ENCODE results near the gene NOPCHAP1. TPM values are rescaled to one million over a fixed set of nuclear protein-coding genes. Genes with fewer than 3 reads are reported as not detected.

Gene NOPCHAP1
- total RNA-seq, 6 experiments from 2014 or later, result 13.7 to 16.1 (median 14.0) TPM

DNA sequence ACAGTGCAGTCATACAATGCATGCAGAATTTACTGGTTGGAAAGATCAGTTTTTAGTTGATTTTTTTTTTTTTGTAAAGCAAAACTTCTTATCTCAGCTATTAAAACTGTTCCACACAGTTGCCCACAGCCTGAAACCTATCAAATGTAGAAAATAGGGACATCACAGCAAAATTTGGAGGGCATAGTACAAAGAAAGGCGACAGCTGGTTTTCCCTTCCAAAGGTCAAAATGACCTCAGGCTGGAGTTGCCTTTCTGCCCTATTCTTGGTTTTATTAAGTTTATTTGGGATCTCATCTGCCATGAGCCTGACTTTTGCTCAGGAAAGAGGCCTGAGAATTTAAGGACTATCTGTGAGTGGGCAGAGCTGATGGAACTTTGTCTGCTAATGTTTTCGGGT lies 28.5 kb downstream of the NOPCHAP1 start:
- Mint-ChIP-seq H3K4me1 (ENCODE audit: low read depth) (peaks cover 20% of the 10 kb centered on the region), H3K27me3 (ENCODE audit: insufficient read depth) (peaks cover 3% of the 10 kb centered on the region; the same call in 1 of the 2 replicates), H3K27ac (no peak overlapping the region; the same call in 1 of the 2 replicates), H3K36me3 (ENCODE audit: low read depth) (peaks cover 47% of the 10 kb centered on the region), H3K9me3 (peaks cover 32% of the 10 kb centered on the region), H3K4me3 (no peak overlapping the region)
- DNase-seq, result no peak
- TF ChIP-seq, protein P1, sequence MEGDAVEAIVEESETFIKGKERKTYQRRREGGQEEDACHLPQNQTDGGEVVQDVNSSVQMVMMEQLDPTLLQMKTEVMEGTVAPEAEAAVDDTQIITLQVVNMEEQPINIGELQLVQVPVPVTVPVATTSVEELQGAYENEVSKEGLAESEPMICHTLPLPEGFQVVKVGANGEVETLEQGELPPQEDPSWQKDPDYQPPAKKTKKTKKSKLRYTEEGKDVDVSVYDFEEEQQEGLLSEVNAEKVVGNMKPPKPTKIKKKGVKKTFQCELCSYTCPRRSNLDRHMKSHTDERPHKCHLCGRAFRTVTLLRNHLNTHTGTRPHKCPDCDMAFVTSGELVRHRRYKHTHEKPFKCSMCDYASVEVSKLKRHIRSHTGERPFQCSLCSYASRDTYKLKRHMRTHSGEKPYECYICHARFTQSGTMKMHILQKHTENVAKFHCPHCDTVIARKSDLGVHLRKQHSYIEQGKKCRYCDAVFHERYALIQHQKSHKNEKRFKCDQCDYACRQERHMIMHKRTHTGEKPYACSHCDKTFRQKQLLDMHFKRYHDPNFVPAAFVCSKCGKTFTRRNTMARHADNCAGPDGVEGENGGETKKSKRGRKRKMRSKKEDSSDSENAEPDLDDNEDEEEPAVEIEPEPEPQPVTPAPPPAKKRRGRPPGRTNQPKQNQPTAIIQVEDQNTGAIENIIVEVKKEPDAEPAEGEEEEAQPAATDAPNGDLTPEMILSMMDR (IDR thresholded peaks at IDR 0.05), result no peak

DNA sequence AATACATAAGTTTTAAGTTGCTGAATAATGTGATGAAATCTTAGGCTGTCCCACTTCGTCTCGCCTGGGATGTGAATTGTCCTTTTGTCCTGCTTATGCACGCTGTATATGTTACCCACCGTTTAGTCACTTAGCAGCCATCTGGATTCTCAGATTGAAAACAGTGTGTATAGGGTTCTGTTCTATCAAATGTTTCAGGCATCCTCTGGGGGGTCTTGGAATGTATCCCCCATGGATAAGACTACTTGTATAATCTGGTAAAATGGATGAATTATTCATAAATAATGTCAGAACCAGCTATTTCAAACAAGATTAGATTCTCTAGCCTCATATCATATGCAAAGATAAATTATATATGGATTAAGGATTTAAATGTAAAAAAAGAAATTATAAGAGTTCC lies 29.4 kb downstream of the NOPCHAP1 start:
- Mint-ChIP-seq H3K27me3 (ENCODE audit: insufficient read depth) (peaks cover 3% of the 10 kb centered on the region; the same call in 1 of the 2 replicates), H3K4me3 (no peak overlapping the region), H3K27ac (no peak overlapping the region), H3K9me3 (peaks cover 23% of the 10 kb centered on the region), H3K4me1 (ENCODE audit: low read depth) (peaks cover 20% of the 10 kb centered on the region), H3K36me3 (ENCODE audit: low read depth) (peaks cover 39% of the 10 kb centered on the region)
- no peak for DNase-seq
- TF ChIP-seq, protein P1 (IDR thresholded peaks at IDR 0.05), result no peak

DNA sequence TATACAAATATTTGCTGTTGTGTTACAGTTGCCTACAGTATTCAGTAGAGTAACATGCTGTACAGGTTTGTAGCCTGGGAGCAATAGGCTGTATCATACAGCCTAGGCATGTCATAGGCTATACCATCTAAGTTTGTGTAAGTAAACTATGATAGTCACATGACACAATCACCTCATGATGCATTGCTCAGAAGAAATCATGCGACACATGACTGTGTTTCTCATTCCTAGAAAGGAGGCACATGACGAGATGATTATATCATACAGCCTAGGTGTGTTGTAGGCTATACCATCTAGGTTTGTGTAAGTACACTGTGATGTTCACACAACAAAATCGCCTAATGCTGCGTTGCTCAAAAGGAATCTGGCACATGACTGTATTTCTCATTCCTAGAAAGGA lies 31.9 kb downstream of the NOPCHAP1 start:
- TF ChIP-seq, protein P1 (IDR thresholded peaks at IDR 0.05), result no peak
- DNase-seq, result no peak
- H3K9me3 Mint-ChIP-seq, result no peaks in the 10 kb centered on the region; the same call in 1 of the 2 replicates
- no peak overlapping the region for H3K4me3 Mint-ChIP-seq
- H3K27ac Mint-ChIP-seq, result no peak overlapping the region
- H3K36me3 Mint-ChIP-seq (ENCODE audit: low read depth), result peaks cover 26% of the 10 kb centered on the region
- peaks cover 20% of the 10 kb centered on the region for H3K4me1 Mint-ChIP-seq (ENCODE audit: low read depth)
- peaks cover 3% of the 10 kb centered on the region; the same call in 1 of the 2 replicates for H3K27me3 Mint-ChIP-seq (ENCODE audit: insufficient read depth)

DNA sequence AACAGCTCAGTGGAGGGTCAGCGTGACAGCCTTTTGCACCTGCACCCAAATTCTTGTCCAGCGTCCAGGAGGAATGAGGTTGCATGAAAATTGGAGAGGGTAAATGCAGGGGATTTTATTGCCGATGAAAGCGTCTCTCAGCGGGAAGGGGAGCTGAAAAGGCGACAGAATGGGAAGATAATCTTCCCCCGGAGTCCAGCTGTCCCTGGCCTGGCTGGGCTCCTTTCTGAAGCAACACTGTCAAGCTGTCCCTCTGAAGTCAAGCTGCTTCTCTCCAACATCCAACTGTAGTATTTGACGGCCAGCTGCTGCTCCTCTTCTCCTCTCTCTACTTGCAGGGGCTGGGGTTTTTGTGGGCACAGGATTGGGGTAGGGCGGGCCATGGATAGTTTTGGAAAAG lies 32.7 kb downstream of the NOPCHAP1 start:
- Mint-ChIP-seq H3K27ac (no peak overlapping the region), H3K4me3 (no peak overlapping the region), H3K4me1 (ENCODE audit: low read depth) (peaks cover 17% of the 10 kb centered on the region), H3K9me3 (no peaks in the 10 kb centered on the region; the same call in 1 of the 2 replicates), H3K36me3 (ENCODE audit: low read depth) (peaks cover 23% of the 10 kb centered on the region), H3K27me3 (ENCODE audit: insufficient read depth) (peaks cover 3% of the 10 kb centered on the region; the same call in 1 of the 2 replicates)
- TF ChIP-seq, protein P1 (IDR thresholded peaks at IDR 0.05), result no peak
- DNase-seq, result no peak

DNA sequence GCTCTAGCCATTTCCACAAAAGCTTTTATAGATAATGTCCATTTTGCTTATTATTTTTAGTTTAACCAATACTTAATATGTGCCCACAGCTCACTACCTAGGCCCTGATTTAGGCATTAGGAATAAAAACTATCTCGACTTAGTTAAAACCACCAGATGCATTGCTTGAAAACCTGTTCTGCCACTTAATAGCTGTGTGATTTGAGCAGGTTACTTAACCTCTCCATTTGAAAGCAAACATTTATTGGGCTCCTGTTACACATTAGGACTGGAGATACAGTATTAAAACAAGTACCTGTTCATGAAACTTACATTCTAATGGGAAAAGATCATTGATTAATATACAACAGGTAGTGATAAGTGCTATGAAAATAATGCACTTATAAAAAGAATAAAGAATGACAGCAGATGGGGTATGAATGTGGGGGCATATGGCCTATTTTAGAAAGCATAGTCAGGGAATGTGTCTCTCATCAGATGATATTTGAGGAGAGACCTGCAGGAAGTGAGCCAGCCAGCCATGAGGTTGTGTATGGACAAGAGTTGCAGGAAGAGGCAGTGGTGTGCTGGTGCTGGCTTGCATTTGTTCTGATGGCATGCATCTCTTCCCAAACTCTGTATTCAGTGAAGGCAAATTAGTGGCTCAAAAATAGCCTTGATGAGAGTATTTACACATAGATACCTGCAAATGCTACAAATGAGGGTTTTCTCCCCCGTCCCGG lies 34.3 kb downstream of the NOPCHAP1 start:
- Mint-ChIP-seq H3K27me3 (ENCODE audit: insufficient read depth) (peaks cover 3% of the 10 kb centered on the region; the same call in 1 of the 2 replicates), H3K4me3 (no peak overlapping the region), H3K9me3 (no peaks in the 10 kb centered on the region), H3K4me1 (ENCODE audit: low read depth) (peaks cover 2% of the 10 kb centered on the region), H3K27ac (no peak overlapping the region), H3K36me3 (ENCODE audit: low read depth) (peaks cover 21% of the 10 kb centered on the region)
- TF ChIP-seq, protein P1 (IDR thresholded peaks at IDR 0.05), result no peak
- no peak for DNase-seq
